ENCODE results near the gene HELZ2. TPM values are rescaled to one million over a fixed set of nuclear protein-coding genes. Genes with fewer than 3 reads are reported as not detected.

Gene HELZ2
- total and polyA plus RNA-seq, 3 donors from 2014 or later: 7.1 to 22.9 (median 13.5) TPM

DNA sequence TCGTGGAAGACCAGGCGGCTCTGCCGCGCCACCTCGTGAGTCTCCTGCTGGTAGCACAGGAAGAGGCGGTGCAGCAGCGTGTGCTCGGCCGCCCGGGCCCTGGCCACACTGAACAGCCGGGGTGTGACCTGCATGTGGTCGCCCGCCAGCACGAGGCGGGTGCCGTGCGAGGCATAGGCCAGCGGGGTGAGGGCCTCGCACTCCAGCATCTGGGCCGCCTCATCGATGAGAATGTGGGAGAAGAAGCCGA, 7.0 kb downstream of the HELZ2 start:
- H3K4me3 ChIP-seq: no peak overlapping the region
- intact Hi-C loops (cut with DNase I; ENCODE audit: low total_unique reads): no loop called here
- no peak for DNase-seq
- no peaks in the 10 kb centered on the region for H3K9me3 ChIP-seq
- H3K27ac ChIP-seq: no peak overlapping the region
- no peaks in the 10 kb centered on the region for H3K27me3 ChIP-seq
- H3K4me1 ChIP-seq: no peaks in the 10 kb centered on the region
- H3K36me3 ChIP-seq (ENCODE audit: low read depth, missing control alignments): no peaks in the 10 kb centered on the region
- 85 to 87% methylated on average over 10 to 20 of the region's 22 CpGs for WGBS, 2 donors
- TF ChIP-seq POLR2A (IDR thresholded peaks at IDR 0.05): no peak
- TF ChIP-seq, protein P1, sequence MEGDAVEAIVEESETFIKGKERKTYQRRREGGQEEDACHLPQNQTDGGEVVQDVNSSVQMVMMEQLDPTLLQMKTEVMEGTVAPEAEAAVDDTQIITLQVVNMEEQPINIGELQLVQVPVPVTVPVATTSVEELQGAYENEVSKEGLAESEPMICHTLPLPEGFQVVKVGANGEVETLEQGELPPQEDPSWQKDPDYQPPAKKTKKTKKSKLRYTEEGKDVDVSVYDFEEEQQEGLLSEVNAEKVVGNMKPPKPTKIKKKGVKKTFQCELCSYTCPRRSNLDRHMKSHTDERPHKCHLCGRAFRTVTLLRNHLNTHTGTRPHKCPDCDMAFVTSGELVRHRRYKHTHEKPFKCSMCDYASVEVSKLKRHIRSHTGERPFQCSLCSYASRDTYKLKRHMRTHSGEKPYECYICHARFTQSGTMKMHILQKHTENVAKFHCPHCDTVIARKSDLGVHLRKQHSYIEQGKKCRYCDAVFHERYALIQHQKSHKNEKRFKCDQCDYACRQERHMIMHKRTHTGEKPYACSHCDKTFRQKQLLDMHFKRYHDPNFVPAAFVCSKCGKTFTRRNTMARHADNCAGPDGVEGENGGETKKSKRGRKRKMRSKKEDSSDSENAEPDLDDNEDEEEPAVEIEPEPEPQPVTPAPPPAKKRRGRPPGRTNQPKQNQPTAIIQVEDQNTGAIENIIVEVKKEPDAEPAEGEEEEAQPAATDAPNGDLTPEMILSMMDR (IDR thresholded peaks at IDR 0.05): no peak

DNA sequence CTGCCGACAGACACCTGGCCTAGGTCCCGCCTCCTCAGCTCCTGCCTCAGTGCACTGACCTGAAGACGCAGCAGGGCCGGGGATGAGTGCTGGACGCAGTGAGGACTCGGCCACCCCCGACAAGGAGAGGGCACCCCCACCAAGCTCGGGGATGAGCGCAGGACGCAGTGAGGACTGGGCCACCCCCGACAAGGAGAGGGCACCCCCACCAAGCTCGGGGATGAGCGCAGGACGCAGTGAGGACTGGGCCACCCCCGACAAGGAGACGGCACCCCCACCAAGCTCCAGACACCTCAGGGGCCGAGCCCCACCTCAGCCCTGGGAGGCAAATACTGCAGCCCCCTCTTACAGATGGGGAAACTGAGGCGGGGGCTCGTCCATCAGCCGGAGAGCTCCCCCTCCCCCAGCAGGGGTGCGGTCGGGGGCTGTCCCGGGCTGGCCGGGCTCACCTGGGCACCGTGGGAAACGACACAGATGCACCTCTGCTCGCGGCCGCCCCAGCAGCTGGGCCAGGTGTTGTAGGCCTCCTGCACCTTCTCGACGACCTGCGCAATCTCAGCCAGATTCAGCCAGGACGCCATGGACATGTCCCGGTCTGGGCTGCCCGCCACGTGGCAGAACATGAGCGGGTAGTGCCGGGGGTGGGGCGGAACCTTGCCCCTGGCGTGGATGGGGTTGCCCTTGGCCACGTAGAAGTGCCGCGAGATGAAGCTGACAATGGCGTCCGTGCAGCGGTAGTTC, 7.5 kb downstream of the HELZ2 start:
- Histone ChIP-seq H3K4me1 (no peaks in the 10 kb centered on the region), H3K9me3 (no peaks in the 10 kb centered on the region), H3K27ac (no peak overlapping the region), H3K4me3 (no peak overlapping the region), H3K36me3 (ENCODE audit: low read depth, missing control alignments) (no peaks in the 10 kb centered on the region), H3K27me3 (no peaks in the 10 kb centered on the region)
- no peak for TF ChIP-seq POLR2A (IDR thresholded peaks at IDR 0.05)
- TF ChIP-seq, protein P1 (IDR thresholded peaks at IDR 0.05): no peak
- intact Hi-C loops (cut with DNase I; ENCODE audit: low total_unique reads): no loop called here
- DNase-seq: no peak
- 92 to 95% methylated on average over 13 to 46 of the region's 46 CpGs for WGBS, 2 donors

DNA sequence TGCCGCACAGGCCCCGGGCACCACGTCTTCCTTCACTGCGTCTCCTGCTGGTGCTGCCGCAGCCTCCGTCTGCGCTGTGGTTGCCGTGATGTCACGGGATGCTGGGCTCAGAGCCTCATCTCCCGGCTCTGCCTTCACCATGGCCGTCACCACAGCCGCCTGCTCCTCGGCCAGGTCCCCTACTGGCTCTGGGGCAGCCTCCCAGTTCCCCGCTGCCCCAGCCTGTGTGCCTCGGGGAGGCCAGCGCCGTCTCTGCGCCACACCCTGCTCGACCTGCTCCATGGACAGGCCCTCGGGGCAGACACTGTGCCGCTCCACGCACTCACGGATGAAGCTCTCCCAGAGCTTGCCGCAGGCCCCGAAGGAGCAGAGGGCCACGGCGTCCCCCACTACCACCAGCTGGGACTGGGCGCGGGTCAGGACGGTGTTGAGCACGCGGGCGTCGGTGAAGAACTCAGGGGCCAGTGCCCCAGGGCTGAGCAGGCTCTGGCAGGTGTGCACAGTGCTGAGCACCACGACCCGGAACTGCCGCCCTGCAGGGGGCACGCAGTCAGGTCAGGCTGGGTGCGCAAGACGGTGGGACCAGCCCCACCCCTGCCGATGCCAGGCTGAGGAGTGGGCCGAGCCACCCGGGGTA, 8.2 kb downstream of the HELZ2 start:
- Histone ChIP-seq H3K36me3 (ENCODE audit: low read depth, missing control alignments) (no peaks in the 10 kb centered on the region), H3K9me3 (no peaks in the 10 kb centered on the region), H3K4me1 (no peaks in the 10 kb centered on the region), H3K4me3 (no peak overlapping the region), H3K27ac (no peak overlapping the region), H3K27me3 (no peaks in the 10 kb centered on the region)
- WGBS, 2 donors: 91 to 95% methylated on average over 8 to 41 of the region's 43 CpGs
- no peak for TF ChIP-seq POLR2A (IDR thresholded peaks at IDR 0.05)
- TF ChIP-seq, protein P1 (IDR thresholded peaks at IDR 0.05): no peak
- no peak for DNase-seq
- intact Hi-C loops (cut with DNase I; ENCODE audit: low total_unique reads): no loop called here

DNA sequence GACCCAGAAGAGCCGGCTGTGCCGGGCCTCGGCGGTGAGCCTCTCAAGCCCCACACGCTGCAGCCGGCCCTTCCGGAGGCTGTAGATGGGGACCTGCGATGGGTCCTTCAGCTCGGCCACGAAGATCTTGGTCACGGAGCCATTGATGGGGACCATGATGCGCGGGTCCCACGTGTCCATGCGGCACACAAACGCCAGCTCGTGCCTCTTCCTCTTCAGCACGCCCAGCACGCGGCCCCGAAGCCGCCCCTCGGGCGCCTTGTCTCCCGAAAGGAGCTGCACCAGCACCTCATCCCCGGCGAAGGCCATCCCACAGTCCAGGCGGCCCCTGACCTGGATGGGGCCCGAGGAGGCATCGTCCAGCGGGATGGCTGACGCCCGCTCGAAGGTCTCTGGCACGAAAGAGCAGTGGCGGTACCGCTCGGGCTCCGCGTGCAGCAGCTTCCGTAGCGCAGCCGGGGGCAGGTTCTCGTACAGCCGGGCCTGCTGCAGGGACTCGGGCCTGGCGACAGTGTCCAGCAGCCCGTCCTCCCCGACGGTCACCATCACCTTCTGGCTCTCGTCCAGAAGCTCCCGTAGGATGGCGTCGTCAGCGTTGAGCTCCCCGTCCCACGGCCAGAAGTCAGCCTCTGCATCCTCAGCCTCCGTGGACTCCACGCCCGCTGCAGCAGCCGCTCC, 8.9 kb downstream of the HELZ2 start:
- Histone ChIP-seq H3K4me1 (no peaks in the 10 kb centered on the region), H3K27ac (no peak overlapping the region), H3K36me3 (ENCODE audit: low read depth, missing control alignments) (no peaks in the 10 kb centered on the region), H3K4me3 (no peak overlapping the region), H3K9me3 (no peaks in the 10 kb centered on the region), H3K27me3 (no peaks in the 10 kb centered on the region)
- intact Hi-C loops (cut with DNase I; ENCODE audit: low total_unique reads): no loop called here
- TF ChIP-seq POLR2A (IDR thresholded peaks at IDR 0.05): no peak
- TF ChIP-seq, protein P1 (IDR thresholded peaks at IDR 0.05): no peak
- DNase-seq: no peak
- WGBS, 2 donors: 93 to 94% methylated on average over 34 to 59 of the region's 61 CpGs
